ENCODE results near the gene ABCA3. TPM values are rescaled to one million over a fixed set of nuclear protein-coding genes. Genes with fewer than 3 reads are reported as not detected.

The ABCA3 gene
- total RNA-seq, 1 donor from 2014 or later, result 25.9 TPM

GRCh38 chr16:2335286-2335895 lies 5.1 kb downstream of the ABCA3 start:
- DNase-seq (ENCODE audit: low spot score in 2 of 2), result no peak
- peaks cover 0 to 7% of the 10 kb centered on the region in 2 donors for H3K4me1 ChIP-seq
- no peaks in the 10 kb centered on the region for H3K9me3 ChIP-seq
- no peak for TF ChIP-seq CTCF (IDR thresholded peaks at IDR 0.05)
- H3K27ac ChIP-seq, result no peak overlapping the region
- H3K36me3 ChIP-seq, result no peaks in the 10 kb centered on the region
- no peaks in the 10 kb centered on the region for H3K27me3 ChIP-seq
- H3K4me3 ChIP-seq, result no peak overlapping the region
- intact Hi-C loops (cut with DNase I), result loop anchor here (10.0 kb wide), 1 partner anchor 61 kb away; no protein-coding TSS in a partner anchor

- no peak overlapping the region for H3K27ac ChIP-seq
- no peaks in the 10 kb centered on the region for H3K36me3 ChIP-seq
- no peak for DNase-seq (ENCODE audit: low spot score in 2 of 2)
- H3K9me3 ChIP-seq, result no peaks in the 10 kb centered on the region
- intact Hi-C loops (cut with DNase I), result loop anchor here (10.0 kb wide), 1 partner anchor 59 kb away; no protein-coding TSS in a partner anchor
- no peaks in the 10 kb centered on the region for H3K27me3 ChIP-seq
- TF ChIP-seq CTCF (IDR thresholded peaks at IDR 0.05), result no peak
- no peak overlapping the region for H3K4me3 ChIP-seq
- no peaks in the 10 kb centered on the region for H3K4me1 ChIP-seq
These were observed 6.7 kb downstream of the ABCA3 start for GRCh38 chr16:2333772-2334379.

GRCh38 chr16:2333231-2333630 lies 7.3 kb downstream of the ABCA3 start:
- intact Hi-C loops (cut with DNase I), result loop anchor here (10.0 kb wide), 1 partner anchor 58 kb away; no protein-coding TSS in a partner anchor
- no peaks in the 10 kb centered on the region for H3K4me1 ChIP-seq
- DNase-seq (ENCODE audit: low spot score in 2 of 2), result no peak
- H3K9me3 ChIP-seq, result no peaks in the 10 kb centered on the region
- H3K27me3 ChIP-seq, result no peaks in the 10 kb centered on the region
- no peak for TF ChIP-seq CTCF (IDR thresholded peaks at IDR 0.05)
- H3K36me3 ChIP-seq, result no peaks in the 10 kb centered on the region
- no peak overlapping the region for H3K4me3 ChIP-seq
- no peak overlapping the region for H3K27ac ChIP-seq

GRCh38 chr16:2331931-2332267 lies 8.6 kb downstream of the ABCA3 start:
- Histone ChIP-seq H3K4me1 (no peaks in the 10 kb centered on the region), H3K27ac (no peak overlapping the region), H3K4me3 (no peak overlapping the region), H3K36me3 (peaks cover 3 to 5% of the 10 kb centered on the region in 2 donors), H3K9me3 (no peaks in the 10 kb centered on the region), H3K27me3 (no peaks in the 10 kb centered on the region)
- no peak for TF ChIP-seq CTCF (IDR thresholded peaks at IDR 0.05)
- intact Hi-C loops (cut with DNase I), result loop anchor here (10.0 kb wide), 1 partner anchor 57 kb away; no protein-coding TSS in a partner anchor
- no peak for DNase-seq (ENCODE audit: low spot score in 2 of 2)

GRCh38 chr16:2331199-2331930 lies 9.2 kb downstream of the ABCA3 start:
- Histone ChIP-seq H3K9me3 (no peaks in the 10 kb centered on the region), H3K27me3 (no peaks in the 10 kb centered on the region), H3K36me3 (peaks cover 4 to 8% of the 10 kb centered on the region in 2 donors), H3K27ac (no peak overlapping the region), H3K4me3 (no peak overlapping the region), H3K4me1 (no peaks in the 10 kb centered on the region)
- no peak for DNase-seq (ENCODE audit: low spot score in 2 of 2)
- no peak for TF ChIP-seq CTCF (IDR thresholded peaks at IDR 0.05)
- intact Hi-C loops (cut with DNase I), result loop anchor here (10.0 kb wide), 1 partner anchor 57 kb away; no protein-coding TSS in a partner anchor

Measured in ascending aorta (tissue), 2 donors.